Measurements from ENCODE around the gene SH2D2A.

Gene SH2D2A

GRCh38 chr1:156823210-156823790 is 6.7 kb upstream of the SH2D2A start:
- no peak for DNase-seq (ENCODE audit: low read depth in 2 of 2)

- DNase-seq (ENCODE audit: low read depth in 2 of 2) = no peak
Observed at GRCh38 chr1:156822680-156823079, 6.0 kb upstream of the SH2D2A start.

DNA sequence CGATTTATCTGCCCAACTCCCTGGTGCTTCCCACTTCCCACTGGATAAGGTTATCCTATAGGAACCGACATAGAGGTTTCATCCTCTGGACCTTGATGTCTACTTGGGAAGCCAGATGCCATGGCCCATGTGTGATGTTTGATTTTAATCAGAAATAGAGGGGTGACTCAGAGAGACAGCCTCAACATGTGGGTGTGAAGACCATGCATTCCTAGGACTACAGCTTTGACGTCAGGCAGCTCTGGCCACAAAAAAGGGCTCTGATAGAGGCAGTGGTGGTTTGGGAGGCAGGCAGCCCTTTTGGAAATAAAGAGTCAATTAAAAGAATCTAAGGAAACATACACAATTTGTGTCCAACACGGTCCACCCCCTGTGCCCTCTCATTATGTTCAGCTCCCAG is 5.2 kb upstream of the SH2D2A start:
- DNase-seq (ENCODE audit: low read depth in 2 of 2) = no peak

- DNase-seq (ENCODE audit: low read depth in 2 of 2) = no peak
Observed at GRCh38 chr1:156815961-156816422, 656 bp downstream of the SH2D2A start.

GRCh38 chr1:156815307-156815826 is 1.3 kb downstream of the SH2D2A start:
- DNase-seq (ENCODE audit: low read depth in 2 of 2) = no peak

DNA sequence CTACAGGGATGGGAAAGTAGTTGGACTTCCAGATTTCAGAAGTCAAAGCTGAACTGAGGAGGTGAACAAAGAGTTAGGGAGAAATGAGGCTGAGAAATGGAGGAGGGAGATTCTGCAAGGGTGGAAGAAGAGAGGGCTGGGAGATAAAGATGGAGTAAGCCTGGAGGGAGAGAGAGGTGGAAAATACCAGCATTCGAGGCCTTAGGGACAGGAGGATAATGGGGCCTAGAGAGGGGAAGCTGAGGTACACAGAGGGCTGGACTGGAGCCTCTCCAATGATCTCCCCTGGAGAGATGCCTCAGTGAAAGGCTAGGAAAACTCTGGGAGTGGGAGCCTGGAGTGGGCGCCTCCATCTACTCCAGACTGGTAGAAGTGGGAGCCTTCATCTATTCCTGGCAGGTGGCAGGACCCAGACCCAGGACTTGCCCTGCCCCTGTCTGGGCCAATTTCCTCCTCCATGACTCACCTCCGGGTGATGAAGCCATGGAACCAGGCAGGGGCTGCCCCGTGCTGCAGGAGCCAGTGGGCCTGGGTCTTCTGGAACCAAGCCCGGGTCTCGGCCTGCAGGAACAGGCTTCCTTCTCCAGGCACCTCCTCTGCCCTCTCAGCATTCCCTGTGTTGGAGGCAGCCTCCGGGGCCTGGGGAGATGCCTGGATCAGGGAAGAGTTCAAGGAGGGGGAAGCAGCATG is 1.9 kb downstream of the SH2D2A start:
- DNase-seq (ENCODE audit: low read depth in 2 of 2) = no peak

- DNase-seq (ENCODE audit: low read depth in 2 of 2) = peak; percentile 40 to 54
Observed at GRCh38 chr1:156813750-156814570, 2.7 kb downstream of the SH2D2A start.

GRCh38 chr1:156813298-156813697 is 3.4 kb downstream of the SH2D2A start:
- DNase-seq (ENCODE audit: low read depth in 2 of 2) = no peak

- DNase-seq (ENCODE audit: low read depth in 2 of 2) = no peak
Observed at GRCh38 chr1:156812293-156812990, 4.2 kb downstream of the SH2D2A start.

DNA sequence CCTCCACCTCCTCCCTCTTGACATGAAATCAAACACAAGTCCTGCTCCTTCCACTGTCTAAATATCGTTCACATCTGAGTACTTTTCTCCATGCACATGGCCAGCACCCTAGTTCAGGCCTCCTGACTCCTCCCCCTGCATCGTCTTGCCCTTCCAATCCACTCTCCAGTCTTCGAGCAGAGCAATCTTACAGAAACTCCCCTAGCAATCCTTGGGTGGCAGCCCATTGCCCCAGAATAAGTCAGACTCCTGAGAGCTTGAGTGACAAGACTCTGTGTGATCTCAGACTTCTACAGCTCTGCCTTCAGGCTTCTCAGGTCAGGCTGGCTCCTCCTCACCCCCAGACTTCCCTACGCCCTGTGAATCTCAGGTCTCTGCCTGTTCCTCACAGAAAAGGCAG is 5.5 kb downstream of the SH2D2A start:
- DNase-seq (ENCODE audit: low read depth in 2 of 2) = no peak

- no peak for DNase-seq (ENCODE audit: low read depth in 2 of 2)
Observed at GRCh38 chr1:156809711-156810366, 6.8 kb downstream of the SH2D2A start.

DNA sequence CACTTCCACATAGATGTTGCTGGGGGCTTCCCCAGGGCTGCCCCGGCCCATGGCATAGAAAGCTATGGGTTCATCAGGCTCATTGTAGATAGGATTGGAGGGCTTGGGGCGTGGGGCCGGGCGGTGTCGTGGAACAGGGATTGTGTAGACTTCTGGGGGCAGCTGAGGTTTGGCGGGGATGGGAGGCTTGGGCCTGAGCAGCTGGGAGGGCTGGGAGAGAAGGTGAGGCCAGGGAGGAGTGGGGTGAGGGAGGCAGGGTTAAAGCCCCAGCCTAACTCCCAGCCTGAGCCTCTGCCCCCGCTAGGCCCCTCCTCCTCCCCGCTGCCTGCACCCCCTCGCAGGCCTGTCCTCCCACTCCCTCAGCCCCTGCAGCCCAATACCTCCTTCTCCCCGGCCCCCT is 7.4 kb downstream of the SH2D2A start:
- DNase-seq (ENCODE audit: low read depth in 2 of 2) = no peak

DNA sequence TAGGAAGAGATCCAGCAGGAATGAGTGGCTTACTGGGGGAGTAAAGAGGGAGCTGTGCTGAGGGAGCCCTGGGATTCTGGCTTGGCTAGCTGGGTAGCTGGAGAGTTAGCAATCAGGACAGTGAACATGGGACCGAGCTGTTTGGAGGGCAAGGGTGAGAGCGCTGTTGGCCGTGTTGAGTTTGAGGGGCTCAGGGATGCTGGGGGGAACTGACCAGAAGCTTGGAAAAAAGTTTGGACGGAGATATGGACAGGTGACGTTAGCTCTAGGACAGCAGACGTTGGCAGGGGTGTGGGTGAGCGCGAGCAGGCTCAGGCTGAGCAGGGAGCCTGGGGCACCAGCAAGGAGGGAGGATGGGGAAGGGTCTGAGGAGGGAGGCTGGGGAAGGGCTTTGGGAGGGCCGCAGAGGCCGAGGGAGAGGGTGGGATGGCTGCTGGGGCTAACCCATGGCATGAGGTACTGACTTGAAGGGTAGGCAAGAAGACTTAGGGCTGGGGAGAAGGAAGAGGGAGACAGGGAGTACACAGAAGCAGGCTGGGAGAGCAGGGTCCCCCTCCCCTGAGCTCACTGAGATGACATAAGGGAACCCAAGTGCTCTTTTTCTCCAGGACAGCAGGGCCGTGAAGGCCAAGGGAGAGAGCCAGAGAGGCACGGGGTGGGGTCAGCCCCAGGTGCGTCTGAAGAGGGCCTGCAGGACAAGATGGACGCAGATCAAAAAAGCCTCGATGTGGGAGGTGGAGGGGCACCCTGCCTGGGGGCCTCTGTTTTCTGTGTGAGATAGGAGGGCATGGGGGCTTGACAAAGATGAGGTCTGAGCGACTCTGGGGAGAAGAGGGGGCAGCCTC is 8.2 kb downstream of the SH2D2A start:
- DNase-seq (ENCODE audit: low read depth in 2 of 2) = no peak

- DNase-seq (ENCODE audit: low read depth in 2 of 2) = no peak
Observed at GRCh38 chr1:156807627-156808026, 9.0 kb downstream of the SH2D2A start.

DNA sequence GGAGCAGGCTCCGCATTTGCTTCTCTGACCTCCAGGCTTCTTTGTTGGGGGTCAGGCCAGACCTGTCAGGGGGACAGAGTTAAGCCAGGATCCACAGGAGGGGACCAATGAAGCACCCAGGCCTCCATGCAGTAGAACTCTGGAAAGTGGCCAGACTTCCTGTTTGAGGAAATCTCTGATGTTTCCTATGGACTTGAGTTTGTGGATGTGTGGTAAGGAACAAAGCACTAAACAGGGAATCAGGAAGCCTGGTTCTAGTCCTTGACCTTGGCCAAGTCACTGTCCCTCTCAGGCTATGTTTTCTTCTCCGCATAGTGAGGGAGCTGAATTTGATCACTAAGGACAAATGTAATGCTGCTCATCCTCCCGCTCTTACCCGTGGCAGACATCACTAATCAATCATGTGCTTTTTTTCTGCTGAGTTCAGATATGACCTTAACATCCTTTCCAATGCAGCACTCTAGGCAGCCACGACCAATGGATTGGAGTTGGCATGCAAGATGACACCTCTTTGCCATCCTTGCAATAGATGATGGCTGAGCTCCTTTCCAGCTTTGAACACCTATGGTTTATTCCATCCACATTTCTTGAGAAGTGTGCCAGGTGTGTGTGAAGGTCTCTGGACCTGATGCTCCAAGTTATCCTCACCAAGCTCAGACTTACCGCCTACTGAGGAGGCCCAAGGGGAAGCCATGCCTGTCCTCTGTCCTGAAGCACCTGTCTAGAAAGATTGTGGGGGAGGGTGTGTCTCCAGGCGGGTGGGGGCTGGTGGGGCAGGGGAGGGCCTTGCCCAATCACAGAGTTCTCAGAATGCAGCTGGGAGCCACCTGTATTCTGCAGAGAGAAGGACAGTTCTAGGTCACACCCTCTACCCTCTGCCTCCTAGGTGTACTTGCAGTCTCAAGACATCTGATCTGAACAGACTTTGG is 9.9 kb downstream of the SH2D2A start:
- no peak for DNase-seq (ENCODE audit: low read depth in 2 of 2)

DNA sequence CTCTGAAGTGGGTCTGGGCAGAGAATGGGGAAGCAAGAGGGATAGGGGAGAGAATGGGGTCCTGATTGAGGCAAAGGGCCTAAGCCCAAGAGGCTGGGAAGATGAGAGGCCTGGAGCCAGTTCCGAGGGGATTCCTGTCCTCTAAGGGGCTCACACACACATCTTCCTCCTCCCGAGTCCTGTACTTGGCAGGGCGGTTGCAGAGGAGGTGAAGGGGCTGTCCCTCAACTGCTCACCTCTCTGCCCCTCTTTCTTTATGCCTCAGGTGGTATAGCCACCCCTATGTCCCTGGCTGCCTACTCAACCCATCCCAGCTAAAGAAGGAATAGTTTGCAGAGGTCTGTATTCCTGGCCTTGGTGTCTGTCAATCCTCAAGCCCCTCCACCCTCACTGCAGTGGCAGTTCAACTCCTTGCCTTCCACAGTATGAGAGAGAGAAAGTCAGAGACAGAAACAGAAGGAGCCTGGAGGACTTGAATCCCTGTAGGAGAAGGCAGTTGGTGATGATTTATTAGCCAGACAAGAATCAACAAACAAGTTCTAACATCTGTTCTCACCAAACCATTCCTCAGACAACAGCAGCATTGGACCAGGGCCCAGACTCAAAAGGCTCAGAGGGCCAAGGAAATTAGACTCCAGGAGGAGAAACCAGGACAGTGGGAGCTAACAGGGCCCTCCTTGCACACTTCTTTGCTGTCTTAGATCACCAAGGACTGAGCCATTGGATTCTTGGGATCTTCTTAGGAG is 10.7 kb downstream of the SH2D2A start:
- DNase-seq (ENCODE audit: low read depth in 2 of 2) = no peak

GRCh38 chr1:156804572-156805243 is 11.9 kb downstream of the SH2D2A start:
- DNase-seq (ENCODE audit: low read depth in 2 of 2) = no peak

DNA sequence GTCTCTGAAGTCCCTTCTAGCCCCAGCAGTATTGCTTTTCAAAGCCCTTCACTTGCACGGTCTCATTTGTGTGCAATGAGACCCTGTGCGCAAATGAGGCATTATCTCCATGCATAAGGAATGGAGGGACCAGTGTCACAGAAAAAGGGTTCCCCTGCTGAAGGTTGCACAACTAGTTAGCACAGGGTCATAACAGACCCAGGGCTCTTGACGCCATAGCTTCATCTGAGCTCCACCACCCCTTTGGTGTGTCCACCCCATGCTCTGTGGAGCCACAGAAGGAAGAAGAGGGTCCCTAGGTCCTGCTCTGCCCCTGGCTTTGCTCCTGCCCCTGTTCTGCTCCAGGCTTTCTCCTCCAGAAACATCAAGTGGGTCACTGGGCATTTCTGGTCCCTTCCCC is 12.6 kb downstream of the SH2D2A start:
- DNase-seq (ENCODE audit: low read depth in 2 of 2) = no peak

Data from stimulated activated CD8-positive, alpha-beta memory T cell treated with anti-CD3 and anti-CD28 coated beads, Interleukin-2, amount 100 ng/mL, for 1 hour (primary cell).